Uterus (tissue), 2 donors: Measurements from ENCODE around the gene MED27.

Experiments
- CTCF ChIP-seq, 4 experiments: fragments of 200-600 bp in 2 of 4; fragments of 450-650 bp in 2 of 4; sonication (generic) in 2 of 4; IDR thresholded peaks; one replicate each; pipeline ENCODE4 v1.5.1; 2016 to 2019; ENCODE audit warnings: antibody characterized with exemption in 4 of 4, mild to moderate bottlenecking in 2 of 4, moderate library complexity in 1 of 4
- POLR2A ChIP-seq, 2 donors: fragments of 450-650 bp; IDR thresholded peaks; one replicate each; pipeline ENCODE4 v1.6.1; 2016; ENCODE audit warnings: antibody characterized with exemption in 2 of 2, mild to moderate bottlenecking in 1 of 2, moderate library complexity in 1 of 2

- TF ChIP-seq CTCF (IDR thresholded peaks at IDR 0.05): no peak
- no peak for TF ChIP-seq POLR2A (IDR thresholded peaks at IDR 0.05)
Observed at GRCh38 chr9:131858147-131858546, 221.5 kb downstream of the MED27 start.
